Hepatocyte (in vitro differentiated cells): ENCODE data around the gene MAGT1.
"Not testable (repeated sequence)": the region's sequence is repeated elsewhere in the genome, so short reads cannot be mapped to it uniquely, and the experiment has no call there.

Source experiments
- EZH2 ChIP-seq: fragments of 200-600 bp; sonication (generic); IDR thresholded peaks from 2 replicates; pipeline ENCODE4 v1.6.1; 2016; ENCODE audit warnings: antibody characterized with exemption, mild to moderate bottlenecking, borderline replicate concordance
- TF ChIP-seq, protein P1 (sequence below): fragments of 200-600 bp; sonication (generic); IDR thresholded peaks from 2 replicates; pipeline ENCODE4 v1.5.1; 2016; ENCODE audit warnings: antibody characterized with exemption, mild to moderate bottlenecking; ENCODE audit not compliant: poor library complexity

DNA sequence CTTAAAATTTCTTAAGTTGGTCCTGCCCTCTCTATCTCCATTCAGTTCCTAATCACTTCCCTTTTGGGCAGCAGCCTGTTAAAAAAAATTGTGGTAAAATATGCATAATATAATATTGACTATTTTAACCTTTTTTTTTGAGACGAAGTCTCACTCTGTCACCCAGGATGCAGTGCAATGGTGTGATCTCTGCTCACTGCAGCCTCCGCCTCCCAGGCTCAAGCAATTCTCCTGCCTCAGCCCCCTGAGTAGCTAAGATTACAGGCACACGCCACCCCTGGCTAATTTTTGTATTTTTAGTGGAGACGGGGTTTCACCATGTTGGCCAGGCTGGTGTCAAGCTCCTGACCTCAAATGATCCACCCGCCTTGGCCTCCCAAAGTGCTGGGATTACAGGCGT is 24.1 kb upstream of the MAGT1 start:
- TF ChIP-seq, protein P1, sequence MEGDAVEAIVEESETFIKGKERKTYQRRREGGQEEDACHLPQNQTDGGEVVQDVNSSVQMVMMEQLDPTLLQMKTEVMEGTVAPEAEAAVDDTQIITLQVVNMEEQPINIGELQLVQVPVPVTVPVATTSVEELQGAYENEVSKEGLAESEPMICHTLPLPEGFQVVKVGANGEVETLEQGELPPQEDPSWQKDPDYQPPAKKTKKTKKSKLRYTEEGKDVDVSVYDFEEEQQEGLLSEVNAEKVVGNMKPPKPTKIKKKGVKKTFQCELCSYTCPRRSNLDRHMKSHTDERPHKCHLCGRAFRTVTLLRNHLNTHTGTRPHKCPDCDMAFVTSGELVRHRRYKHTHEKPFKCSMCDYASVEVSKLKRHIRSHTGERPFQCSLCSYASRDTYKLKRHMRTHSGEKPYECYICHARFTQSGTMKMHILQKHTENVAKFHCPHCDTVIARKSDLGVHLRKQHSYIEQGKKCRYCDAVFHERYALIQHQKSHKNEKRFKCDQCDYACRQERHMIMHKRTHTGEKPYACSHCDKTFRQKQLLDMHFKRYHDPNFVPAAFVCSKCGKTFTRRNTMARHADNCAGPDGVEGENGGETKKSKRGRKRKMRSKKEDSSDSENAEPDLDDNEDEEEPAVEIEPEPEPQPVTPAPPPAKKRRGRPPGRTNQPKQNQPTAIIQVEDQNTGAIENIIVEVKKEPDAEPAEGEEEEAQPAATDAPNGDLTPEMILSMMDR = not testable (repeated sequence)
- TF ChIP-seq EZH2 = not testable (repeated sequence)
